GM19468 (cell line): ENCODE results near the gene MAPK14.

Source experiments
- ATAC-seq: cut with Tn5 transposase; IDR thresholded peaks from one replicate; pipeline ENCODE4 v1.9.1; 2021; ENCODE audit warnings: mild to moderate bottlenecking, moderate library complexity, moderate number of reproducible peaks; ENCODE audit not compliant: unreplicated experiment; ENCODE audit errors: extremely low read depth

The MAPK14 gene

DNA sequence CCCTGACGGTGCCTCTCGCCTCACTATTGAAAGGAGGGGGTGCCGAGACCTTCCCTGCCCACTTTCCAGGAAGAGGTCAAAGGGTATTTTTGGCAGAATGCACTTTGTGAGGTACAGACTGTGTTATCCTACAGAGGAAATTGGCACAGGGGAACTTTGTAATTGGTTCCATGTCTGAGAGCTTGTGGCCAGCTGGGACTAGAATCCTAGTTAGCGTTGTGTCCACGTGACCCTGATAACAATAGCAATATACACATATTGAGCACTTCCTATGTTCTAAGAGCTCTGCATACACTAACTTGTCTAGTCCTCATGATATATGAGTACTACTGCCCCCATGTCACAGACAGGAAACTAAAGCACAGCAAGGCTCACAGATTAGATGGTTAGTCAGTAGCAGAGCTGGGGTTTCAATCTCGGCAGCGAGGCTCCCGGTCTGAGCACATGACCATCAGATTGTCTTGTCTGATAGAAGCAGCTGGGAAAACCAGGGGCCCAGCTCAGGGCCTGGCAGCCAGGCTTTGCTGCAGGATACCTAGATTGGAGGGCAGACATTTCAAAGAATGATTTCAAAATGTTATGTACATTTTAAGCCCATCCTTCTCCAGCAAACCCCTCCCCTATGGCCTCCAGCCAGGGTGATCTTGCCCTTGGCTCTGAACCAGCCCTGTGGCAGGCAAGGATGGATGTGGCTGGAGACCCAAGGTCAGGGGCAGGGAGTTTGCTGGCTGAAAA lies 104.1 kb downstream of the MAPK14 start:
- ATAC-seq, result peak; percentile 73

DNA sequence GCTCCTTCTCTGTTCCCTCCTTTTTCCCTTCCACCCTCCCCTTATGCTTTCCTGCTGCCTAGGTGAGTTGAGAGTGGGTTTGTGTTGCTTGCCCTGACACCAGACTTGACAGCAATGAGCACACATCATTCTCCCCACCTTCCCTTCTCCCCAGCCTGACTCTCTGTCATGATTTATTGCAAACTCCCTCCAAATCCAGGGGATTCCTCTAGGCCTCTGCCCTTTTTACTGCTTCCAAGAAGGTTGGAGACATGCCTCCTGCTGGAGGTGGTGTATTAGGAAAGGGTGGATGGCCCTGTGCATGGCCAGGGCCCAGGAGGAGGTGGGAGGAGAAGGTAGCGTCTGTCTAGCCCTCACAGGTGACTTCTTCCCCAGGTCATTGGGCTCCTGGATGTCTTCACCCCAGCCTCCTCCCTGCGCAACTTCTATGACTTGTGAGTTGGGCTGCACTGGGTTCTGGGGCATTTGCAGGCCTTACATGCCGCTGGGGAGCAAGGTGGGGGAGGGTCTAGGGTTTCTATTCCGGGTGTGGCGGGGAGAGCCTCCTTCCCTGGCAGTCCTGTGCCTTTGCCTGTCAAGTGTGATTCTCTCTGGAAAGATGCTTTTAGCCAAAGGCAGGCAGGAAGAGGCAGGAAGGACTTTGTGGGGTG lies 104.8 kb downstream of the MAPK14 start:
- no peak for ATAC-seq

DNA sequence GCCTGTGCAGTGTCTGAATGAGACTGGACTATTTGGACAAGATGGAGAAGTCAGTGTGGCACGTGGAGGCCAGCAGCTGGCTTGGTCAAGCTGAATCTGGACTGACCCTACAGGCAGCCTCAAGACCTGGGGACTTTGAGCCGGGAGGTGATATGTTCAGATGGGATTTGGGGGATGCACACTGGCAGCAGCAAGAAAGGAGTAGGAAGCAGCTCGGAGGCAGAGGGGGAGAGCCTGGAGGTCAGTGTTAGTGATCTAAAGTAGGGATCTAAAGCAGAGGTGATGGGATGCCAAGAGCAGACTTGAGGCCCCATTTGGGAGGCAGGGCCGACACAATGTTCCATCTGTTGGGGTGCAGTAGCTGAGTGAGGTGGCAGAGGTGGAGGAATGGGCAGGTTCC lies 105.5 kb downstream of the MAPK14 start:
- no peak for ATAC-seq

DNA sequence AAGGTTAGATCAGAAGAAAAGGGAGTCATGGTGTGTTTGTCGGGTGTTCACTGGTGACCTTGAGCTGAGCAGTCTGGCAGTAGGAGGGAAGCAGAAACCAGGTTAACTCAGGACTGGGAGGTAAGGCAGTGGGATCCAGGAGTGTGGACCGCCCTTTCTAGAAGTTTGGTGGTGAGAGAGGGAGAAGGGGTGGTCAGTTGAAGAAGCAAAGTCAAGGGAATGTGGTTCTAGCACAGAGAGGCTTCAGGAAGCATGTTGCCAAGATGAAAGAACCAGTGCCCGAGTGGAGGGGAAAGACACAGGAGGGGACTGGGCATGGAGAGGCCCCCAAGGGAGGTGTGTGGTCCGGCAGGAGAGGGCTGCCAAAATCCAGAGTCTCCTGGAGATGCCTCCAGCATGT lies 106.3 kb downstream of the MAPK14 start:
- ATAC-seq, result no peak

DNA sequence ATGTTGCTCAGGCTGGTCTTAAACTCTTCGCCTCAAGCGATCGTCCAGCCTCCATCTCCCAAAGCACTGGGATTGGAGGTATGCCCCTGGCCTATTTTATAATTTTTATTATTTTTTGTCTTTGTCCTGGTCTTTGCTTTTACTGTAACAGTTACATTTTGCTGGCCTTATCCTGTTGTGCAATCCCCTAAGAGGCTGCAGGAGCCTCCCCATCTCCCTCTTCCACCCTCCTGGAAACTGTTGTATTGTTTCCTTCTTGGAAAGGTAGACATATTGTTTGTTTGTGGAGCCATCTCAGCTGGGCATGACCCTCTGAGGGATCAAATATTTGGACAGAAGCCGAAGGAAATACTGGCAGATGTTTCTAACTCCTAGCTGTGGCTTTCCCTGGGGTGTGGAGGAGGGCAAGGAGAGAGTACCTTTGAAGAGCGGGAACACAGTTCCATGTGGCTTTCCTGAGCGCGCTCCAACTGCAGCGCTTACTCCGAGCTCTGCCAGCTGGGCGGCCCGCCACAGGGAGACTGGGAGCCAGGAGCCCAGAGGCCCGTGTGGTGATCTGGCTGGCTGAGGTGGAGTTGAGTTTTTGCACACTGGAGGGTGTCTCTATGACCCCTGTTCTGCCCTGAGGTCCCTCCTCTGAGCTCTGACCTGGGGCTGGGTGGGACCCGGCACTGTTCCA lies 107.6 kb downstream of the MAPK14 start:
- ATAC-seq, result no peak

DNA sequence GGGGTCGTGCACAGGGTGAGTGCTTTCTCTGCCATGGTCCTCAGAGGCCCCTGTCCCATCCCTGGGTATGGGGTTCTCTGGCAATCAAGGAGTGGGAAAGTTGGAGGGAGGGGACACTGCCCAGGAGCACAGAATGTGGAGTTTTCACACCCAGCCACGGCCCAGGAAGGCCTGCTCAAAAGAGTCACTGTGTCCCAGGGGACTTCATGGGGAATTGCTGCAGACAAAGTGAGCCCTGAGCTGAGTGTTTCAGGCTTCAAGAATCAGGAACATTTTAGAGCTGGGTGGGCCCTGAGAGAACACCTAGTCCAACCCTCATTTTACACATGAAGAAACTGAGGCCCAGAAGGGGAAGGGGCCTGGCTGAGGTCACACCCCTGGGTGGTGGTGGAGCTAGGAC lies 108.4 kb downstream of the MAPK14 start:
- no peak for ATAC-seq

DNA sequence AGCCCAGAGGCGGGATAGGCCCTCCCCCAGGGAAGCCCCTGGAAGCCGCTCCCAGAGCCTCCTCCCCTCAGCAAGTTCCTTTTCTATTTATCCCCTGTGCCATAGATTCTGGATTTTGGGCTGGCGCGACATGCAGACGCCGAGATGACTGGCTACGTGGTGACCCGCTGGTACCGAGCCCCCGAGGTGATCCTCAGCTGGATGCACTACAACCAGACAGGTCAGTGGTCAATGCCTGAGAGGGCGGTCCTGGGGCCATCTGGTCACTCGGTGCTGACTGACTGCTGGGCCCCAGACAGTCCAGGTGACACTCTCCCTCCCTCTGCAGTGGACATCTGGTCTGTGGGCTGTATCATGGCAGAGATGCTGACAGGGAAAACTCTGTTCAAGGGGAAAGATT lies 108.9 kb downstream of the MAPK14 start:
- no peak for ATAC-seq

DNA sequence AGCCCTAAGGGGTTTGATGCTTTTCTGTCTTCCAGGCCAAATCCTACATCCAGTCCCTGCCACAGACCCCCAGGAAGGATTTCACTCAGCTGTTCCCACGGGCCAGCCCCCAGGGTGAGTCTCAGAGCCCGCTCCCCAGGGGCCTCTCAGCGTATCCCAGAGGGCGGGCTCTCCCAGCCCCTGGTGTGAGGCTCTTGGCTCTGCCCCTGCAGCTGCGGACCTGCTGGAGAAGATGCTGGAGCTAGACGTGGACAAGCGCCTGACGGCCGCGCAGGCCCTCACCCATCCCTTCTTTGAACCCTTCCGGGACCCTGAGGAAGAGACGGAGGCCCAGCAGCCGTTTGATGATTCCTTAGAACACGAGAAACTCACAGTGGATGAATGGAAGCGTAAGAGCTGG lies 111.1 kb downstream of the MAPK14 start:
- no peak for ATAC-seq

DNA sequence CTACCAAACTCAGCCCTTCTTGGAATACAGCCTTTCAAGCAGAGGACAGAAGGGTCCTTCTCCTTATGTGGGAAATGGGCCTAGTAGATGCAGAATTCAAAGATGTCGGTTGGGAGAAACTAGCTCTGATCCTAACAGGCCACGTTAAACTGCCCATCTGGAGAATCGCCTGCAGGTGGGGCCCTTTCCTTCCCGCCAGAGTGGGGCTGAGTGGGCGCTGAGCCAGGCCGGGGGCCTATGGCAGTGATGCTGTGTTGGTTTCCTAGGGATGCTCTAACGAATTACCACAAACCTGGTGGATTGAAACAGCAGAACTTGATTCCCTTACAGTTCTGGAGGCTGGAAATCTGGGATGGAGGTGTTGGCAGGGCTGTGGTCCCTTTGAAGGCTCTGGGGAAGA lies 111.8 kb downstream of the MAPK14 start:
- no peak for ATAC-seq

DNA sequence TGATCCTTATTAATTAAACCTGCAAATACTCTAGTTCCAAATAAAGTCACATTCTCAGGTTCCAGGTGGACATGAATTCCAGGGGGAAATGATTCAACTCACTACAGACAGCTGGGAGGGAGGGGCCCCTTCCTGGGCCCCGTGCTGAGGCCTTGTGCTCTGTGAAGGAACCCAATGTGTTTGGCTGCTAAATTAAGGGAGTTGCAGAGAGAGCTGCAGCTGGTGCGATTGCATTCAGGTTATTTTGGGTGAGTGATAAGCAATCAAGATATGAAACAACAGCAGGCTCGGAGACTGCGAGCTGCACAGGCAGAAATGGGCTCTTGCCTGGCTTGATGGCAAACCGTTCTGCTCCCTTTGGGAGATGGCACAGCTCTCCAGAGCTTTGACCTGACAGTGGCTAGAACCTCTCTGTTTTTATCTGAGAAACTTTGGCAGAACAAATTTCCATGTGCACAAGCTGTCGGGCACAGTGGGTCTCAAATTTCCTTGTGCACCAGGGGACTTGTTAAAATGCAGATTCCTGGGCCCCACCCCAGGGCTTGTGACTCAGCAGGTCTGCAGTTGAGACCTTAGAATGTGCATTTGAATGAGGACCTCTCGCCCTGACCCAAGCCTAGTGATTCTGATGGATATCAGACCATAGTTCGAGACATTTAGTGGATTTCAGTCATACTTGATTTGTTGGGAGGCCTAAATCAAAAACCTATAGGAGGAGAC lies 112.5 kb downstream of the MAPK14 start:
- no peak for ATAC-seq

DNA sequence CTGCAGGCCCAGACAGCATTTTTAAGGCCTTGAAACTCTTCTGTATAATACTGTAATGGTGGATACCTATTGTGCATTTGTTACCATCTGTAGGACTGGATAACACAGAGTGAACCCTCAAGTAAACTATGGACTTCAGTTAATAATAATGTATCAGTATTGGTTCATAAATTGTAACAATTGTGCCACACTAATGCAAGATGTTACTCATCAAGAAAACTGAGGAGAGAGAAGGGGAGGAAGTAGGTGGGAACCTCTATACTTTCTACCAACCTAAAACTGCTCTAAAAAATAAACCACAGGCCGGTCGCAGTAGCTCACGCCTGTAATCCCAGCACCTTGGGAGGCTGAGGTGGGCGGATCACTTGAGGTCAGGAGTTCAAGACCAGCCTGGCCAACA lies 113.5 kb downstream of the MAPK14 start:
- no peak for ATAC-seq

DNA sequence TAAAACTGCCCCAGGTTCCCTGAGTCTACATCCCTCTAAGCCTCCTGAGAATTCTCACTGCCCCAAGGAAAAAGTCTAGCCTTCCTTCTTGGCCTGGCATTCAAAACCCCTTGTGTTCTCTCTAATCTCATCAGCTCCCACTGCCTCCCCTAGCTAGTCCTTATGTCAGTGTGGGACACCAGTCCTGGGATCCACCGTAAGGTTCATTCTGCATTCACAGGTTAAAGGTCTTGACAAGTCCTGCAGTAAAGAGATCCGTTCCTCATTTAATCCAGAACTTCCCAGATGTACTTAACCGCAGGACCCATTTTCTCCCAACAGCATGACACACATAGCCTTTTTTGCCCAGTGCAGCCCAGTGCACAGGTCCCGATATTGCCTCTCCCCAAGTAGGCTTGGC lies 114.4 kb downstream of the MAPK14 start:
- ATAC-seq, result no peak

DNA sequence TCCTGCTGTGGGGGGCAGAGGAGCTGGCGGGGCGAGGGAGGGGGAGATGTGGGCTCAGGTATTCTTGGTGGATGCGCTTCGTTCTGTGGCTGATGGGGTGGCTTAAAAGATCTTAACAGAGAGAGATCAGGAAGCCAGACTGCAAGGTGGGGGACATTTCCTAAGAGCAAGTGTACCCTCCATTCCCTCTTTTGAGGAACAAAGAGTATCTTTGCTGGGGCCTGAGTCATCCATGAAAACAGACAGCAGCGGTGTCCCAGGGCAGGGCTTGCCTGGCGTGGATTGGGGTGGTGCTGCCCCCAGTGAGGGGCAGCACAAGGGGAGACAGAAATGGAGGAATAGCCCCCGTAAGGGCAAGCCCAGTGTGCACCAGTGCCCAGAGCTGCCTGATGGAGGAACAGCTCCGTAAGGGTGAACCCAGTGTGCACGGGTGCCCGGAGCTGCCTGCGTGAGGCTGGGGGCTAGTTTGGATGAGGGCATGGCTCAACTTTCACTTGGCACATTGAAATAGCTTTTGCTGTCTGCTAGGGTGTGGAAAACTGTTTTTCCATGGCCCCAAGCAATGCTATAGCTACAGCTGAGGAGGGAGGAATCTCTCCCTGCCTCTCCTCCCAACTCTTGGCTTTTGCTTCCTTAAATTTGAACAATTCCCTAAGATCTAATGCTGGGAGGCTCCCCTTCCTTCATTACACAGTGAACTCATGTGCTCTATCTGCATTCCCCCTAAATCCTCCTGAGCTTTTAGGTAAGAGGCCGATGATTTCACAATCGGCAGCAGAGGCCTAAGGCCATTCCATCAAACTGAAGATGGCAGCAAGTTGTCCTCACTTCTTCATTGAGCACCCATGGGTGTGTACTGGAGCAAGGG lies 115.6 kb downstream of the MAPK14 start:
- ATAC-seq, result no peak

DNA sequence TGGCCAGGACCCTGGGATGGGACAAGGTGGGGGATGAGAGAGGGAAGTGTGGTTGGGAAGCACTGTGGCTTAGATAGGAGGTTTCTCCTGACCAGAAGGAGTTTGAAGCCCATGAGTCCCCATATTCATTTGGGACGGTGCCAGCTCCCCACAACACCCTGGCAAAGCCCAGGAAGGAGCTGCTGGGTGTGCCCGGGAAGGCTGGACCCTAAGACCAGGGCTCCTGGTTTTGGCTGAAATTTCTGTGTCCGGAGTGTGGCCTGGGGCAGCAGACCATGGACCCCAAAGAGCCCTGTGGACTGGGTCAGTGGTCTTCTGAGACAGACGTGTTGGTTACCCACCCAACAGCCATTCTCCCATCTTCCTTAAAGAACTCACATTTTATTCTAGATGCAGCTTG lies 117.9 kb downstream of the MAPK14 start:
- no peak for ATAC-seq

DNA sequence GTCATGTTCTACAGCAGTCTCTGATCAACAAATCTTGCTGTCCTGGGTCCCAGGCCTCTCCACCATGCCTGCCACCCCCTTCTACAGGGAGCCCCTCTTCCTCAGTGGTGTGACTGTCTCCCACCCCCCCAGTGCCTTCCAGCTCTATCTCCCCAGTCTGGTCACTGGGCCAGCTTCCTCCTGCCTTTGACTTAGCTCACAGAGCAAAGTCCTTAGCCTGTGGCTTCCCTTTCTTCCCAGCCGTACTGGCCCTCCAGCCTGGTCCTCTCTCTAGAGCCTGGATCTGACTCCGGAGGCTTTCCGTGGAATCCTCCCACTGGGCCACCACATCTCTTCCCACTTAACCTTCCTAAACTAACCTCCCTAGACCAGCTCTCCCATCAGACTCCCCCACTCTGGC lies 119.7 kb downstream of the MAPK14 start:
- no peak for ATAC-seq

DNA sequence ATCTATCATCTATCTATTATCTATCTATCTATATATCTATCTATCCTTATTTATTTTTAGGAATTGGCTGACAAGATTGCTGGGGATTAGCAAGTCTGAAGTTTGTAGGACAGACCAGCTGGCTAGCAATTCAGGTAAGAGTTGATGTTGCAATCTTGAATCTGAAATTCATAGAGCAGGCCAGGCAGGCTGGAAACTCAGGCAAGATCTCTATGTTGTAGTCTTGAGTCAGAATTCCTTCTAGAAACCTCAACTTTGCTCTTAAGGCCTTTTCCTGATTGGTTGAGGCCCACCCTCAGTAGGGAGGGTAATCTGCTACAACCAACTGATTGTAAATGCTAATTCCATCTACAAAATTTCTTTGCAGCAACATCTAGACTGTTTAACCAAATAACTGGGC lies 121.9 kb downstream of the MAPK14 start:
- ATAC-seq, result no peak

DNA sequence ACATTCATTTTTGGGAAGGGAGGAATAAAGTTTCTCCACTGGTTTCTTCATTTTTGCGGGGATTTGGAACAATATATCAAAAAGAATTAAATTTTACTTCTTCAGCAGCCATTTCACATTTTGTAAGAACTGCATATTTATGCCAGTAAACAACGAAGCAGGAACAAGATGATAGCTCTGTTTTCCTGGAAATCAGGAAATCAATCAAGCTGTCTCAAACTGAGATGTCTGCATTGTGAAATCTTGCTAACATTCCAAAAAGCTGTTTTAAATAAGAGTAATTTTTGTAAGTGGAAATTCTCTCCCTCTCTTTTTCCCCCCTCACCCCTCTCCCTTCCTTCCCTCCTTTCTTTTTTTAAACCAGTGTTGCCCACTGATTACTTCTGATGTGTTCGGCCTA lies 122.7 kb downstream of the MAPK14 start:
- ATAC-seq, result no peak

DNA sequence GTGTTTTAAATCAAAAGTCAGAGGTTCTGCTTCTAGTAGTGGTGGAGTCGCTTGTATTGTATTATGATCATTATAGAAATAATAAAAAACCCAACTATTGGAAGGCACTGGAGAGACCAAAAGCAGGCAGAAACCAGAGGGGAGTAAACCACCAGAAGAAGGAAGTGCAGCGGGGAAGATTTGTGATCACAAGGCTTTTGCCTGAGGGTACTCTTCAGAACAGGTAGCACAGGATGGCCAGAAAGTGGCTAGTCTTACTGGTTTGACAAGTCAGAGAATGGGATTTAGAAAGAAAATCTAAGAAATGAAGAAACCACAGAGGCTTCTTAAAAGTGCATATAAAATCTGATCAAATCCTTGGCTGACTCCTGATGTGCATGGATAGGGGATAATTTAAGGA lies 126.7 kb downstream of the MAPK14 start:
- ATAC-seq, result no peak

DNA sequence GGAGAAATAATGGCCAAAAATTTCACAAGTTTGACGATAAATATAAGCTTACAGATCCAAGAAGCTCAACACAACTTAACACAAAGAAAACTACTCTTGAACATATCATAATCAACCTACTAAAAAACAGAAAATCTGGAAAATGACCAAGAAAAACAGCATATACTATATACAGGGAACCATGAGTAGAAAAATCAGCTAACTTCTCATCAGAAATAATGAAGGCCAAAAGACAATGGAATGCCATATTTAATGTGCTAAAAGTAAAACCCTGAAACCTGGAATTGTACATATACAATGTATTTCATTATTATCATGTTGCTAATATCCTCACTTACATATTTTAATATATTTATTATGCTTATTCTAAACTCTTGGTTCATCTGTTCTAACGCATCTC lies 128.1 kb downstream of the MAPK14 start:
- ATAC-seq, result no peak

DNA sequence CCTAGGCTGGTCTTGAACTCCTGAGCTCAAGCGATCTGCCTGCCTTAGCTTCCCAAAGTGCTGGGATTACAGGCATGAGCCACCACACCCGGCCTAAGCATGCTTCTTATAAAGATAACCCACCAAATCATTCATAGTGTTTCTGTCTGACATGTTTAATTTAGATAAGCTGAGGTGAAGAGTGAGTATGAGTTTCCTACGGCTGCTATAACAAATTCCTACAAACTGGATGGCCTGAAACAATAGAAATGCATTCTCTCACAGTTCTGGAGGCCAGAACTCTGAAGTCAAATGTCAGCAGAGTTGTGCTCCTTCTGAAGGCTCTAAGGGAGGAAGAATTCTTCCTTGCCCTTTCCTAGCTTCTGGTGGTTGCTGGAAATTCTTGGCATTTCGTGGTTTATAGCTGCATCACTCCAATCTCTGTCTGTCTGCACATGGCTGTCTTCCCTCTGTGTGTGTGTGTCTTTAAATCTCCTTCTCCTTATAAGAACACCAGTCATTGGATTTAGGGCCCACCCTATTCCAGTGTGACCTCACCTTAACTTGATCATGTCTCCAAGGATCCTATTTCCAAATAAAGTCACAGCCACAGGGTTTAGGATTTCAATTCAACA lies 132.6 kb downstream of the MAPK14 start:
- ATAC-seq, result no peak
